Measurements from ENCODE around the gene MAP3K15. TPM values are rescaled to one million over a fixed set of nuclear protein-coding genes. Genes with fewer than 3 reads are reported as not detected.
"Not testable (repeated sequence)": the region's sequence is repeated elsewhere in the genome, so short reads cannot be mapped to it uniquely, and the experiment has no call there.

Gene MAP3K15
- total and polyA plus RNA-seq, 2 of the 13 experiments (the other 11 are each of a cell fraction or from before 2014, with no cell fraction given): 3.9 to 6.4 TPM

DNA sequence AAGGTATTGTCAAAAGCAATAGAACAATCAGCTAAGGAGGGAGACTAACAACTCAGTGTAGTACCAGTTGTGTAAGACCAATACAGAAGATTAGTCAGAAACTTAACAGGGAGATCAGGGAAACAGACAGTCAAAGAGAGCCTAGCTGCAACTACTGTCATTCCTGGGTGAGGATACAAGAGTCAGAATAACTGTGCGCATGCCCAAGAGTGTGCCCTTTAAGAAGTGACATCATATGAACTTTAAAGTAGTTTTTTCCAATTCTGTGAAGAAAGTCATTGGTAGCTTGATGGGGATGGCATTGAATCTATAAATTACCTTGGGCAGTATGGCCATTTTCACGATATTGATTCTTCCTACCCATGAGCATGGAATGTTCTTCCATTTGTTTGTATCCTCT, 46.9 kb downstream of the MAP3K15 start:
- H3K27me3 ChIP-seq (ENCODE audit: control insufficient read depth in 1 of 2, insufficient read depth in 2 of 2, low read length in 2 of 2); H3K4me1 ChIP-seq (ENCODE audit: insufficient read depth, low read length); H3K36me3 ChIP-seq (replicated peaks in 1 of 2; ENCODE audit: control insufficient read depth in 1 of 2, insufficient read depth in 2 of 2, low read length in 2 of 2); BruUV-seq (replicated peaks); FAIRE-seq; H3K79me2 ChIP-seq (ENCODE audit: insufficient read depth, low read length); H3K4me3 ChIP-seq (replicated peaks in 1 of 3; ENCODE audit: insufficient read depth in 1 of 3, low read depth in 2 of 3, low read length in 3 of 3); H3K9ac ChIP-seq (ENCODE audit: insufficient read depth, low read depth, low read length); H2AFZ ChIP-seq (ENCODE audit: low read length); POLR2A ChIA-PET; H3K4me2 ChIP-seq (ENCODE audit: low read depth, low read length); H4K20me1 ChIP-seq (ENCODE audit: insufficient read depth, low read length); intact Hi-C loops (cut with micrococcal nuclease; ENCODE audit: unreplicated experiment); CTCF ChIA-PET (ENCODE audit: low intra/inter-chr PET ratio, low total read pairs); ATAC-seq; in situ Hi-C loops (cut with HindIII; ENCODE audit: extremely low pct_ligation_motif_present, low pct_unique_long_range_greater_than_20kb); H3K27ac ChIP-seq (ENCODE audit: extremely low read length, insufficient read depth, low read length); H3K9me3 ChIP-seq (ENCODE audit: low read length); DNase-seq (ENCODE audit: low spot score): not testable (repeated sequence)
- WGBS (ENCODE audit: low lambda C conversion rate): 62% methylated on average over 2 of the region's 2 CpGs

GRCh38 chrX:19462879-19463278, 52.4 kb downstream of the MAP3K15 start:
- POLR2A ChIA-PET: no interaction called here
- no TSS peak for BruUV-seq (replicated peaks)
- no peaks in the 10 kb centered on the region for H3K4me1 ChIP-seq (ENCODE audit: insufficient read depth, low read length)
- FAIRE-seq (no peak), DNase-seq (ENCODE audit: low spot score) (no peak), ATAC-seq (no peak)
- no peaks in the 10 kb centered on the region for H3K27me3 ChIP-seq (ENCODE audit: control insufficient read depth in 1 of 2, insufficient read depth in 2 of 2, low read length in 2 of 2)
- CTCF ChIA-PET (ENCODE audit: low intra/inter-chr PET ratio, low total read pairs): no interaction called here
- in situ Hi-C loops (cut with HindIII; ENCODE audit: extremely low pct_ligation_motif_present, low pct_unique_long_range_greater_than_20kb): no loop called here
- H3K9me3 ChIP-seq (ENCODE audit: low read length): no peaks in the 10 kb centered on the region
- 100% methylated on average over 1 of the region's 1 CpG for WGBS (ENCODE audit: low lambda C conversion rate)
- TF ChIP-seq ZNF251 (CRISPR knock-in tag; IDR thresholded peaks at IDR 0.05) (no peak), ARID2 (CRISPR knock-in tag; IDR thresholded peaks at IDR 0.05; ENCODE audit: borderline replicate concordance) (no peak), PHF20 (CRISPR knock-in tag; IDR thresholded peaks at IDR 0.05) (no peak), KAT7 (CRISPR knock-in tag; IDR thresholded peaks at IDR 0.05; ENCODE audit: borderline replicate concordance) (no peak)
- H3K4me3 ChIP-seq (replicated peaks in 1 of 3; ENCODE audit: insufficient read depth in 1 of 3, low read depth in 2 of 3, low read length in 3 of 3): no peak overlapping the region
- intact Hi-C loops (cut with micrococcal nuclease; ENCODE audit: unreplicated experiment): no loop called here
- no peaks in the 10 kb centered on the region for H3K79me2 ChIP-seq (ENCODE audit: insufficient read depth, low read length)
- no peak overlapping the region for H3K4me2 ChIP-seq (ENCODE audit: low read depth, low read length)
- H2AFZ ChIP-seq (ENCODE audit: low read length): no peak overlapping the region
- 0 out of 5 replicates have a peak, but pooled peaks cover 0 to 5% of the 10 kb centered on the region in 2 experiments for H3K36me3 ChIP-seq (replicated peaks in 1 of 2; ENCODE audit: control insufficient read depth in 1 of 2, insufficient read depth in 2 of 2, low read length in 2 of 2)
- no peak overlapping the region for H3K9ac ChIP-seq (ENCODE audit: insufficient read depth, low read depth, low read length)
- H3K27ac ChIP-seq (ENCODE audit: extremely low read length, insufficient read depth, low read length): no peak overlapping the region
- no peaks in the 10 kb centered on the region for H4K20me1 ChIP-seq (ENCODE audit: insufficient read depth, low read length)
